GM19372 (cell line): ENCODE results near the gene OTOA.
"Not testable (repeated sequence)": the region's sequence is repeated elsewhere in the genome, so short reads cannot be mapped to it uniquely, and the experiment has no call there.

Experiments
- ATAC-seq: cut with Tn5 transposase; IDR thresholded peaks from one replicate; pipeline ENCODE4 v1.9.1; 2021; ENCODE audit warnings: mild to moderate bottlenecking, low read depth, moderate library complexity; ENCODE audit not compliant: unreplicated experiment

OTOA gene

GRCh38 chr16:21663889-21664647, at the start of gene OTOA:
OTOA (plus strand) TSS chr16:21663968; CDS start chr16:21678515, 14,547 bp downstream.
- ATAC-seq: no peak

GRCh38 chr16:21614896-21615295, 48.9 kb upstream of the OTOA start:
- no peak for ATAC-seq

GRCh38 chr16:21617607-21618006, 46.2 kb upstream of the OTOA start:
- ATAC-seq: no peak

GRCh38 chr16:21618281-21618680, 45.5 kb upstream of the OTOA start:
- no peak for ATAC-seq

GRCh38 chr16:21619765-21620425, 43.9 kb upstream of the OTOA start:
- ATAC-seq: no peak

- ATAC-seq: no peak
These were observed 43.2 kb upstream of the OTOA start for GRCh38 chr16:21620592-21620991.

GRCh38 chr16:21622545-21622944, 41.2 kb upstream of the OTOA start:
- ATAC-seq: no peak

- ATAC-seq: no peak
These were observed 38.7 kb upstream of the OTOA start for GRCh38 chr16:21625026-21625425.

- no peak for ATAC-seq
These were observed 37.0 kb upstream of the OTOA start for GRCh38 chr16:21626659-21627277.

GRCh38 chr16:21628121-21628726, 35.5 kb upstream of the OTOA start:
- no peak for ATAC-seq

- no peak for ATAC-seq
These were observed 35.0 kb upstream of the OTOA start for GRCh38 chr16:21628772-21629171.

GRCh38 chr16:21629616-21630539, 33.9 kb upstream of the OTOA start:
- not testable (repeated sequence) for ATAC-seq

- not testable (repeated sequence) for ATAC-seq
These were observed 32.9 kb upstream of the OTOA start for GRCh38 chr16:21630866-21631265.

GRCh38 chr16:21631376-21631775, 32.4 kb upstream of the OTOA start:
- ATAC-seq: not testable (repeated sequence)

- ATAC-seq: not testable (repeated sequence)
These were observed 31.7 kb upstream of the OTOA start for GRCh38 chr16:21631951-21632575.

GRCh38 chr16:21634216-21634615, 29.6 kb upstream of the OTOA start:
- no peak for ATAC-seq

- ATAC-seq: not testable (repeated sequence)
These were observed 28.1 kb upstream of the OTOA start for GRCh38 chr16:21635694-21636093.

- no peak for ATAC-seq
These were observed 26.5 kb upstream of the OTOA start for GRCh38 chr16:21637032-21637968.

- ATAC-seq: no peak
These were observed 25.2 kb upstream of the OTOA start for GRCh38 chr16:21638573-21638975.
